ENCODE data around the gene ELMO1. TPM values are rescaled to one million over a fixed set of nuclear protein-coding genes. Genes with fewer than 3 reads are reported as not detected.

Gene ELMO1
- total RNA-seq, 1 experiment from 2014 or later = 1.1 TPM

GRCh38 chr7:37085600-37085999 is 363.1 kb downstream of the ELMO1 start:
- Histone ChIP-seq H3K4me1 (ENCODE audit: control insufficient read depth in 1 of 2, insufficient read depth in 2 of 2, low read length in 2 of 2) (peaks cover 0 to 11% of the 10 kb centered on the region in 2 experiments; a peak in 2 of 4 replicates), H3K9ac (ENCODE audit: low read length) (no peak overlapping the region), H3K27me3 (ENCODE audit: insufficient read depth, low read length) (no peaks in the 10 kb centered on the region), H3K9me2 (ENCODE audit: insufficient read depth) (no peaks in the 10 kb centered on the region), H3K27ac (ENCODE audit: low read depth, low read length) (no peak overlapping the region), H4K20me1 (ENCODE audit: insufficient read depth) (no peaks in the 10 kb centered on the region), H3K9me3 (ENCODE audit: control insufficient read depth in 1 of 2, insufficient read depth in 1 of 2, low read depth in 1 of 2, low read length in 2 of 2) (no peaks in the 10 kb centered on the region), H3K4me2 (ENCODE audit: low read length) (no peak overlapping the region), H3K36me3 (ENCODE audit: control insufficient read depth in 1 of 2, insufficient read depth in 2 of 2, low read length in 2 of 2) (no peaks in the 10 kb centered on the region), H3K79me2 (ENCODE audit: insufficient read depth, low read length) (no peaks in the 10 kb centered on the region), H2AFZ (ENCODE audit: low read depth, low read length, poor library complexity, severe bottlenecking) (no peak overlapping the region), H3K4me3 (replicated peaks in 1 of 2; ENCODE audit: low read depth in 1 of 2, low read length in 2 of 2) (no peak overlapping the region)
- no TSS peak for BruUV-seq (replicated peaks)
- TF ChIP-seq EGR1 (IDR thresholded peaks at IDR 0.05; ENCODE audit: low read depth) (no peak), SIN3A (IDR thresholded peaks at IDR 0.05; ENCODE audit: low read depth) (no peak), ZFX (IDR thresholded peaks at IDR 0.05) (no peak), REST (IDR thresholded peaks at IDR 0.05; ENCODE audit: low read depth) (no peak), FOSL1 (IDR thresholded peaks at IDR 0.05; ENCODE audit: low read depth) (0 out of 2 replicates have a peak, but pooled peaks have one; percentile 26), POLR2AphosphoS5 (IDR thresholded peaks at IDR 0.05; ENCODE audit: low read depth, low read length) (no peak), YY1 (IDR thresholded peaks at IDR 0.05; ENCODE audit: extremely low read depth, insufficient replicate concordance, low read depth, low read length) (no peak)
- TF ChIP-seq, protein P1, sequence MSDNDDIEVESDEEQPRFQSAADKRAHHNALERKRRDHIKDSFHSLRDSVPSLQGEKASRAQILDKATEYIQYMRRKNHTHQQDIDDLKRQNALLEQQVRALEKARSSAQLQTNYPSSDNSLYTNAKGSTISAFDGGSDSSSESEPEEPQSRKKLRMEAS (IDR thresholded peaks at IDR 0.05) = no peak
- ChIA-PET RAD21 (ENCODE audit: low non-redundant PET in 1 of 2, low total read pairs in 2 of 2, uncharacterized antibody in 2 of 2, unreplicated experiment in 2 of 2) (no interaction called here), CTCF (no interaction called here), POLR2A (no interaction called here)
- ATAC-seq (no peak), DNase-seq (ENCODE audit: low read depth, low spot score) (no peak)
- intact Hi-C loops (cut with micrococcal nuclease) = no loop called here
